GM18498 (cell line): ENCODE results near the gene CALD1.

ENCODE experiments used
- ATAC-seq: cut with Tn5 transposase; IDR thresholded peaks from one replicate; pipeline ENCODE4 v1.9.1; 2021; ENCODE audit warnings: mild to moderate bottlenecking, moderate library complexity; ENCODE audit not compliant: unreplicated experiment

CALD1 gene

DNA sequence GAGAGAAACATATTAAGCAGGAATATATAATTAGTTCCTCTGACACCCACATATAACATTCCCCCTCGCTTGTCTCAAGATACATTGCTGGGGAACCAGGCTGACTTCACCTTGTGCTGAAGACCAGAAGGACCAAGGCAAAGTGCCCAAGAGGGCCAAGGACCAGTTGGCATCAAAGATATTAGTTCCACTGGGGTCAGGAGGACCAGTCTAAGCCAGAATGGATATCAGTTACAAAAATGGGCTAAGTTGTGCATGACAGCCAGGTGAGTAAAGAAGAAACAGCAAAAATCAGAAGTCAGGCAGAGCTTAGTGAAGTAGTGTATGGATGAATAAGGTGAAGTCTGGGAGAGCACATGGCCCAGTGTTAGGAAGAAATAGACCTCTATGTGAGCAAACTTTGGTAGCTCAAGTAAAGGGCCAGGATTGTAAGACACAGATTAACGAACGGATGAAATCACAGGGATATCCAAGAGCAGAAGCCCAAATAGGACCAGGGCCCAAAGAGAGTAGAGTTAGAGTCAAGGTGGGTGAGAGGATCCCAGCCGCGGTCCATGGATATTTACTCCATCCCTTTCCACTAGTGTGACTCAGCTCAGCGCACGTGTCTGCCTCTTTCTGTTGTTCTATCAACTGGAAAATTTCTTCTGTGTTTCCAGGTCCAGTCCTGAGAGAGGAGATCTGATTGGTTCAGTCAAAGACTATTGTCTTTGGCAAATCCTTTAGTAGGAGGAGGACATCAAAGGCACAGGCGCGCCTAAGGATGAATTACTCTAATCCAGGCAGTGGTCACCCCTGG lies 5.0 kb downstream of the CALD1 start:
- no peak for ATAC-seq

DNA sequence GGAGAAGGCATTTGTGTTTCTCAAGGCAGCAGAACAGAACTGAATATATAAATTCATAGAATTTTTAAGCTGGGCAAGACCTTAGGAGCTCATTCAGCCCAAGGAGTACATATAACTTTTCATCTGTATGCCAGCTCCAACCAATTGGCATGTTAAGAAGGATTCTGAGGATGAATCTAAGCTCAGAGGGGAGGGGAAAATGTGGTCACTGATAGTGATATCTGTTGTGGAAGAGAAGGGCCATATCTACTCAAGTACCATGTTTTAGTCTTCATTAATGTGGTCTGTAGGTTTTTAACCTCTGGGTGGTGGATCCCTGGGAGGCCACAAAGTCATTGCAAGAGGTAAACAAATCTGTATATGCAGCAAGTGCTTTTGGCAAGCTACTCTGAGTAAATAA lies 6.4 kb downstream of the CALD1 start:
- no peak for ATAC-seq

DNA sequence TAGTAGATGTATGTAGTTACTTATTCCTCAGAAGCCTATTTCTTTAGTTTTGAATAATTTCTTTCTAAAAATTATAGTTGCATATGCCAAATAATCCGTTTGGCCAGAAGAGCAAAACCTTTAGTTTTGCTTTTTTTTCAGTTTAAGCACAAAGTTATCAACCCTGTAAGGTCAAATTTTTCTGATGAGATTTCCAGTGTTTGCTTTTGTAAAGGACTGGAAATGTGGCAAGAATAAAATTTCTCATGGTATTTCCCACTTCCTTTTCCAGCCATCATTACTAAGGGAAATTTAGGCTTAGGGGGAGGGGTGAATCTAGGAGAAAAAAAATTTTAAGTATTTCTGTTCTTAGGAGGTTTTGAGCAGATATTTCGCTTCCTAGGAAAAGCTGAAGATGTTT lies 7.6 kb downstream of the CALD1 start:
- no peak for ATAC-seq

- ATAC-seq = no peak
These were observed 8.3 kb downstream of the CALD1 start for GRCh38 chr7:134787720-134788119.

- ATAC-seq = no peak
These were observed 8.8 kb downstream of the CALD1 start for GRCh38 chr7:134788191-134788590.

DNA sequence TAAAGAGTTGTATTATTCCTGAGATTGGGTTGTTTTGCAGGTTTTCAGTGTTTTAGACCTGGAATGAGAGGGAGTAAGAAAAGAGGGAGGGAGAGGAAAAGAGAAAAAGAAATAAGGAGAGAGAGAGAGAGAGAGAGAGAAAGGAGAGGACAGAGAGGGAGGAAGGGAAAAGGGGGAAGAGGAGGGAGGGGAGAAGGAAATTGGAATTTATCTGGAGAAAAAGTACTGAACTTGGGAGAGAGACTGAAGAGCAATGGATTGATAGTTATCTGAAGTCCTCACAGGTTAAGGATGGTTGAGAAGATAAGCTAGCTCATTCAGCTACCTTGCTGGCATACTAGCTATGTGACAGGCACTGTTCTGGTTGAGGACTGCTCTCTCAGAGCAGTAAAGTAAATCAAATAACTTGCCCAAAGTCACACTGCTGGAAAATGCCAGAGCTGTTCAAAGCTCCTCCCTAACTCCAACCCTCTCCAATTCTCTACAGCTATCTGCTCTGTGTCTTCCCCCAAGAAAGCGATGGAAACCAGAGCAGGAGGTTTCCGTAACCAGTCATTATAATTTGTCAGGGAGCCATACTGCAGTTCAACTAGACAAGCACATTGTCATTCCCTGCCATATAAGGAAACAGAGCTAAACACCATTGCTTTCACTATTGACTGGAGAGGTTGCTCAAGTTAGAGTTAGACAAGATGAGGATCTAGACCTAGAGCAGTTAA lies 10.7 kb downstream of the CALD1 start:
- ATAC-seq = no peak

- no peak for ATAC-seq
These were observed 13.5 kb downstream of the CALD1 start for GRCh38 chr7:134792968-134793367.

DNA sequence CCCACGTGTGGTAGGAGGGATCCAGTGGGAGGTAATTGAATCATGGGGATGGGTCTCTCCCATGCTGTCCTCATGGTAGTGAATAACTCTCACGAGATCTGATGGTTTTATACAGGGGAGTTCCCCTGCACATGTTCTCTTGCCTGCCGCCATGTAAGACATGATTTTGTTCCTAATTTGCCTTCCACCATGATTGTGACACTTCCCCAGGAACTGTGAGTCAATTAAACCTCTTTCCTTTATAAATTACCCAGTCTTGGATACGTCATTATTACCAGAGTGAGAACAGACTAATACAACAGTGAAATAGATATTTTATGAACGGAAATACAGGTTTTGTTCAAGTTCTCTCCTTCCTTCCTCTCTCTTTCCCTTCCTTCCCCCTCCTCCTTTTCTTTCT lies 15.8 kb downstream of the CALD1 start:
- ATAC-seq = no peak

- ATAC-seq = no peak
These were observed 18.7 kb downstream of the CALD1 start for GRCh38 chr7:134798155-134798554.

DNA sequence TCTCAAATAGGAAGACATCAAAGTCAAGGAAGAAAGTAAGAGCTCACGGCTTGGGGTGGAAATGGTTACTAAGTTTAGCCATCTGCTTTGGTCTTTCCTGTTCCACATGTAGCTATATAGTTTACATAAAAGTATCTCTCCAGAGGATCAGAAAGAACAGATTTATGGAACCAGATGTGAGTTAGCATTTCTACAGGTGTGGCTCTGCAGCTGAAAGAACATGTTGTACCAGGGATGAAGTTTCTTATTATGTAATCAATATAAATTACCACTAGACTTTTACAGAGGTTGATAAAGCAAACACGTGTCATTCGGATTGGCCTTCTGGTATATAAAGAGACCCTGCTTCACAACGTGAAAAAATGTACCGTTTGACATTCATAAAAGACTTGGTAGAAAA lies 19.9 kb downstream of the CALD1 start:
- no peak for ATAC-seq

DNA sequence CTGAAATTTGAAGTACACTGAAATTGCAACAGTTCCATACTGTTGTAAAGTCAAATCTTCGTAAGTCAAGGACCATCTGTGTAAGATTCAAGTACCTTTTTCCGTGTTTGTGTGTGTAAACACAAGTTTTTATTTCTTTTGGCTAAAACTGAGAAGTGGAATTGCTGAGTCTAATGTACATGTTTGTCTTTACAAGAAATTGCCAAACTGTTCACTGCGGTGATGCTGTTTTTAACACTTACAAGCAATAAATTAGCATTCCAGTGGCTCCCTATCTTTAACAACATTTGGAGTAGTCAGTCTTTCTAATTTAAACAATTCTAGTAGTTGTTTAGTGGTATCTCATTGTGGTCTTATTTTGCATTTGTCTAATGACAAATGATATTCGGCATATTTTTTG lies 23.3 kb downstream of the CALD1 start:
- ATAC-seq = no peak

DNA sequence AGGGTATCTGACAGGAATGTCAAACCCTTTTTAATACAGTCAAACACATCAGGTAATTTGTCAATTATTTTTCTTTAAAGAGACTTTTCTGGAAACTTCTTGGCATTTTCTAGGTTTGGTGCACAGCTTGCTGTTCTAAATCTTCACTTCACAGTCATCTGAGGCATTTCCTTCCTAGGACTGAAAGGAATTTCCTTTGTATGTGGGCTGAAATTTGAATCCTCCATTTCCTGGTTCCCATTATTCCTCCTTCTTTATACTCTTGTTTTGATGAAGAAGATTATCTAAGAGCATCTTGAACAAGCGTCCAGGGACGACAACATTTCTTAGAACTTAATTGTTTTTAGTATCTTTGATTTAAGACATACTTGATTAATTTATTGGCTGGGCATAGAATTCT lies 24.9 kb downstream of the CALD1 start:
- ATAC-seq = no peak

GRCh38 chr7:134804854-134805253 lies 25.4 kb downstream of the CALD1 start:
- ATAC-seq = no peak

DNA sequence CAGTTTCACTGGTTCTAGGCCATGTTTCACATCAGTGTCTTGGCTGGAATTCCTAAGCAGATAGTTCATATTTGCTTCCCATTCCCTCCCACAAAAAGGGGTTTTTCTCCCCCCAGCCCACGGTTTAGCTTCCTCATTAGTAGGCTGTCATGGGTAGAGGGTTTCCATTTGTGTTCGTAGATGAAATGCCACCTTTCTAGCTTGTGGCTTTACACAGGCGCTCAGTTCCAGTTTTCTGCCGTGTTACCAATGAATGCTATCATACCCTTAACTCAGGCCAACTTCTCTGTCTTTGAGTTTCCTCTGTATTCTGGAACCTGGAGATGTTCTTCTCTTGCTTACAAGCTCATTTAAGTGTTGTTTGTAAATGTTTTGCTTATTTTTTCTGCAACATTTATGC lies 26.8 kb downstream of the CALD1 start:
- no peak for ATAC-seq

DNA sequence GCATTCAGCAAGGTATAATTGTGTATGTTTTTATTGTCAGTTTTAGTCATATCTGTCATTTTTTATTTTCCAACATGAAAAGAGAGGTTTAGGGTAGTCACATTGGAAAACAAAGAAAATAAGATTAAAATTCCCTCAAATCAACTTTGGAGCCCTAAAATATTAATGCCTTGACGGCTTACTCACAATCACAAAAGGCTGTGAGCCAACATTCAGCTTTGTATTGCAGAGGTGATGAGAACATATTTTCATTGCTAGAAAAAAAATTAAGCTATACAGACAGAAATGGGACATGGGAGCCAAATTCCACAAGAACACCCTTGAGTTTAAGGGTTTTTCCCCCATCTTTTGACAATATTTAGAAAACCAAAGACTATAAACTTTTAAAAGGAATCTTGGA lies 30.2 kb downstream of the CALD1 start:
- ATAC-seq = no peak

- ATAC-seq = no peak
These were observed 32.3 kb downstream of the CALD1 start for GRCh38 chr7:134811765-134812164.

- ATAC-seq = no peak
These were observed 34.4 kb downstream of the CALD1 start for GRCh38 chr7:134813663-134814396.

DNA sequence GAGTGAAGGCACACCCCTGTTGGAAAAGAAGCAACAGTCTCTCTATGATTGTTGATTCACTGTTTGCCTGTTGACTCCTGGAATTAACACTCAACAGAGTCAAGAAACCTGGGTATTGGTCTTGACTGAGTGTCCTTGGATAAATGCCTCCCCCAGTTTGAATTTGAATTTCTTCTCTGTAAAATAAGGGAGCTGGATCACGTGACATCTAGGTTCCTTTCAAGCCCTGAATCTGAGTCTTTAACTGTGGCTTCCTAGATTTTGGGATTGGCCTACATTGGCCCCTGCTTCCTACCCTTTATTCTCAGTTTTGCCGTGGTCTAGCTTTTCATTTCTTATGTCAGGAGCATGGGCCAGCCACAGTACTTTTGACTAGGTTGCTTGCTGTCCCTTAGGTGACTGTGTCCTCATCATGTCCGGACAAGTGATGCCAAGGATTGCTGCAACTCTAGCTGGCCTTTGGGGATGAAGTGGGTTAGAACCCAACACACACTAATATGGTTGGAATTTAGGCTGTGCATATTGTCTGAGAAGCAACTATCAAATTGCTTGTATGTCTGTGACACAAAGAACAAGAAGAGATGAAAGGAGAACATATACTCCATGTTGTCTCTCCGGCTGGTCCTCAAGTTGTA lies 35.4 kb downstream of the CALD1 start:
- ATAC-seq = no peak

- no peak for ATAC-seq
These were observed 39.3 kb downstream of the CALD1 start for GRCh38 chr7:134818613-134819345.

DNA sequence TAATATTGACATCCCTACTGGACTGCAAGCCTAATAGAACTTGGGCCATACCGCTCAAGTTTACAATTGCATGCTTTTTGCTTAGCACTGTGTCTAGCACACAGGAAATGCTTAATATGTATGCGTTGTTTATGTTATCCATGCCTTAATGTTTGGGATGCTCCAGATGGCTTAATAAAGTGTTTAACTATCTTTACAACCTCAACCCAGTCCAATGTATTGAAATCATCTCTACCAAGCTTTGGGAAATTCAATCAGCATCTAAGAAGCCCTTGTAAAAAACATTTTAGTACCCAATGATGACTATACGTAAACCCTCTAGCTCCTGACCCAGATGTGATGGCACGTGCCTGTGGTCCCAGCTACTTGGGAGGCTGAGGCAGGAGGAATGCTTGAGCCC lies 40.0 kb downstream of the CALD1 start:
- no peak for ATAC-seq

- ATAC-seq = no peak
These were observed 40.9 kb downstream of the CALD1 start for GRCh38 chr7:134820295-134820694.
